ENCODE results near the gene ZNF532. TPM values are rescaled to one million over a fixed set of nuclear protein-coding genes. Genes with fewer than 3 reads are reported as not detected.

Gene ZNF532
- total and polyA plus RNA-seq, 2 donors (not counting 3 experiments of a cell fraction or from before 2014, with no cell fraction given) = 42.3 to 70.1 TPM

GRCh38 chr18:58951986-58952702, 87.5 kb downstream of the ZNF532 start:
- intact Hi-C loops (cut with micrococcal nuclease) (no loop called here), dilution Hi-C loops (cut with MboI; ENCODE audit: extremely low pct_ligation_motif_present, low sequenced_read_pairs) (no loop called here)
- Histone ChIP-seq H3K4me3 (replicated peaks in 1 of 3; ENCODE audit: insufficient read depth in 1 of 3, low read depth in 1 of 3, low read length in 3 of 3) (no peak overlapping the region), H3K27me3 (ENCODE audit: control insufficient read depth in 2 of 2, insufficient read depth in 2 of 2, low read length in 2 of 2) (no peaks in the 10 kb centered on the region), H3K36me3 (ENCODE audit: control insufficient read depth in 2 of 2, extremely low read depth in 1 of 2, insufficient read depth in 2 of 2, low read length in 2 of 2) (peaks cover 0 to 2% of the 10 kb centered on the region in 2 experiments), H2AFZ (ENCODE audit: low read depth, low read length) (no peak overlapping the region), H3K27ac (ENCODE audit: insufficient read depth, low read depth, low read length) (no peak overlapping the region), H4K20me1 (replicated peaks; ENCODE audit: control insufficient read depth, extremely low read depth, insufficient read depth, low read length) (no peaks in the 10 kb centered on the region), H3K9me1 (replicated peaks; ENCODE audit: control insufficient read depth, extremely low read depth, insufficient read depth, low read length) (no peaks in the 10 kb centered on the region), H3K4me2 (ENCODE audit: insufficient read depth, low read length) (no peak overlapping the region), H3K9ac (replicated peaks; ENCODE audit: extremely low read depth, insufficient read depth, low read length) (no peak overlapping the region), H3K9me3 (replicated peaks; ENCODE audit: control insufficient read depth, insufficient read depth, low read length) (no peaks in the 10 kb centered on the region), H3K79me2 (ENCODE audit: control insufficient read depth, insufficient read depth, low read length) (no peaks in the 10 kb centered on the region), H3K4me1 (ENCODE audit: control insufficient read depth, extremely low read depth, insufficient read depth, low read length) (peaks cover 4% of the 10 kb centered on the region)
- POLR2A ChIA-PET = no interaction called here
- FAIRE-seq = no peak
- no TSS peak for BruUV-seq (replicated peaks)
- CTCF ChIA-PET = no interaction called here
- DNase-seq (ENCODE audit: low read depth, low spot score) = no peak
- TF ChIP-seq FOS (IDR thresholded peaks at IDR 0.05; ENCODE audit: borderline replicate concordance, insufficient read depth, low read length) (no peak), GATA2 (IDR thresholded peaks at IDR 0.05; ENCODE audit: insufficient read depth, insufficient read length, low read depth, low read length) (no peak), EZH2 (IDR thresholded peaks at IDR 0.05; ENCODE audit: borderline replicate concordance, low read depth, low read length, severe bottlenecking) (no peak), POLR2A (IDR thresholded peaks at IDR 0.05; ENCODE audit: low read depth, low read length) (no peak), JUN (IDR thresholded peaks at IDR 0.05; ENCODE audit: borderline replicate concordance, insufficient read depth, insufficient read length, low read depth) (no peak), CTCF (IDR thresholded peaks at IDR 0.05; ENCODE audit: extremely low read depth in 1 of 2, insufficient read depth in 1 of 2, low read depth in 1 of 2, low read length in 2 of 2) (no peak), POLR2AphosphoS5 (IDR thresholded peaks at IDR 0.05; ENCODE audit: insufficient read depth, low read depth, low read length) (no peak), MAX (IDR thresholded peaks at IDR 0.05; ENCODE audit: insufficient read depth, insufficient read length) (no peak), MYC (IDR thresholded peaks at IDR 0.05; ENCODE audit: low read depth, low read length) (no peak)
